Thymus (tissue), 11 donors: ENCODE data around the gene WNT2B. TPM values are rescaled to one million over a fixed set of nuclear protein-coding genes. Genes with fewer than 3 reads are reported as not detected.

Experiments
- DNase-seq, 9 donors: peaks; one replicate each; pipeline ENCODE4 v3.0.0-alpha.2; 2013; ENCODE audit warnings: low spot score in 9 of 9, low read depth in 6 of 9, missing footprints in 1 of 9
- H3K27ac ChIP-seq, 2 donors: one replicate each; pipeline ENCODE4 v1.5.1; 2013; ENCODE audit warnings: control low read depth in 1 of 2, low read depth in 1 of 2, low read length in 1 of 2, mild to moderate bottlenecking in 1 of 2, moderate library complexity in 1 of 2
- H3K27me3 ChIP-seq, 2 donors: one replicate each; pipeline ENCODE4 v1.5.1; 2013; ENCODE audit warnings: low read length in 1 of 2; ENCODE audit not compliant: control insufficient read depth in 2 of 2, insufficient read depth in 1 of 2
- H3K36me3 ChIP-seq, 2 donors: one replicate each; pipeline ENCODE4 v1.5.1; 2013; ENCODE audit warnings: low read length in 1 of 2, mild to moderate bottlenecking in 1 of 2, moderate library complexity in 1 of 2; ENCODE audit not compliant: control insufficient read depth in 2 of 2, insufficient read depth in 2 of 2
- H3K4me1 ChIP-seq, 2 donors: one replicate each; pipeline ENCODE4 v1.5.1; 2013; ENCODE audit warnings: low read length in 2 of 2; ENCODE audit not compliant: control insufficient read depth in 2 of 2, insufficient read depth in 2 of 2
- H3K4me3 ChIP-seq, 2 donors: one replicate each; pipeline ENCODE4 v1.5.1; 2013; ENCODE audit warnings: low read length in 2 of 2, control low read depth in 1 of 2, mild to moderate bottlenecking in 1 of 2
- H3K9me3 ChIP-seq, 2 donors: one replicate each; pipeline ENCODE4 v1.5.1; 2013; ENCODE audit warnings: low read length in 1 of 2, mild to moderate bottlenecking in 1 of 2; ENCODE audit not compliant: control insufficient read depth in 2 of 2, insufficient read depth in 1 of 2
- WGBS: extraction: QIAGEN DNeasy Blood & Tissue Kit; methylation state at CpG from one replicate; pipeline ENCODE4 v1.1.7; 2013; 5-methylcytosine and 5-hydroxymethylcytosine counted together
- polyA plus RNA-seq: library from polyadenylated mRNA; stranded (reverse); fragments of 200-250 nt; gene quantifications from one replicate; pipeline ENCODE4 v1.2.3, GENCODE V29; 2013
- total RNA-seq: library from RNA; stranded (reverse); fragments of 120-200 nt; gene quantifications from one replicate; pipeline ENCODE4 v1.2.4, GENCODE V29; 2013
- donor health status: healthy.

WNT2B gene
- total and polyA plus RNA-seq, 2 donors, result 0.42 to 0.64 TPM

DNA sequence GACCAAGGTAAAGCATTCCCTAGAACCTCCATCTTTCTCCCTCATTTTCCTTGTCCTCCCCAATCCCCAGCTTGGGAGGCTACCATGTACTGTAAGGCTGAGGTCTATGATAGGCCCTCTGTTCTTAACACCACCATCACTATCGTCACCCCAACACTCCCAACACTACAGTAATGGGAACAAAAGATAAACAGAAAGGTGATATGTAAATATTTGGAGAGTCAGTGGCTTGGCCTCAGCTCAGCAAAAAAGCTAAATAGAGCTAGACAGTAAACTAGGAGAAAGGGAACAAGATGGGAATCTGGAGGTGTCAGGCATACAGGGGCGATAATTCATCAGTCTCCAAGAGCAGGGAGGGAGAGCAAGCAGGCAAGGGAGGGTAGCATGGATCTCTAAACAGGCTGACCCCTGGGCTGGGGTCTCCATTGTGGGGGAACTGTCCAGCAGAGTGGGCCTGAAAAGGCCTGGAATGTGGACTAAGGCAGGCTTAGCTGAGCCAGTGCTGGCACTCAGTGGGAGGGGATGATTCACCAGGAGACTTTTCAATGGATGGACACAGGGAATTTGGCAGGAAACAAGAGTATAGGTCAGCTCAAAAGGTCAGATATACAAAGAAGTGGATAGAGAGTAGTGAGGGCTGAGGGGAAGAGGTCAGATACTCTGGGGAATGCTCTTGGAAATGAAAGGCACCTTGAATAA is 6.7 kb downstream of the WNT2B start:
- H3K27me3 ChIP-seq, result peaks cover 2 to 32% of the 10 kb centered on the region in 2 donors
- peaks cover 0 to 1% of the 10 kb centered on the region in 2 donors for H3K9me3 ChIP-seq
- H3K36me3 ChIP-seq, result no peaks in the 10 kb centered on the region
- DNase-seq, result no peak
- H3K4me1 ChIP-seq, result no peaks in the 10 kb centered on the region
- 95% methylated on average over 2 of the region's 2 CpGs for WGBS
- no peak overlapping the region for H3K27ac ChIP-seq
- H3K4me3 ChIP-seq, result no peak overlapping the region

DNA sequence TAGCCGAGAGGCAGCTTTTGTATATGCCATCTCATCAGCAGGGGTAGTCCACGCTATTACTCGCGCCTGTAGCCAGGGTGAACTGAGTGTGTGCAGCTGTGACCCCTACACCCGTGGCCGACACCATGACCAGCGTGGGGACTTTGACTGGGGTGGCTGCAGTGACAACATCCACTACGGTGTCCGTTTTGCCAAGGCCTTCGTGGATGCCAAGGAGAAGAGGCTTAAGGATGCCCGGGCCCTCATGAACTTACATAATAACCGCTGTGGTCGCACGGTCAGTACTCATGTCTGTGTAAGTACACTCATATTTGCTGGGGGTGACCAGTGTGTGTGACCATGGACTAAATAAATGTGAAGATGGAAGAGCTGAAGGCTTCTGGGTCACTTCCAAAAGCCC is 7.4 kb downstream of the WNT2B start:
- peaks cover 0 to 25% of the 10 kb centered on the region in 2 donors for H3K27me3 ChIP-seq
- H3K4me1 ChIP-seq, result no peaks in the 10 kb centered on the region
- peaks cover 0 to 1% of the 10 kb centered on the region in 2 donors for H3K9me3 ChIP-seq
- no peaks in the 10 kb centered on the region for H3K36me3 ChIP-seq
- H3K4me3 ChIP-seq, result no peak overlapping the region
- no peak for DNase-seq
- no peak overlapping the region for H3K27ac ChIP-seq
- WGBS, result 98% methylated on average over 14 of the region's 14 CpGs

DNA sequence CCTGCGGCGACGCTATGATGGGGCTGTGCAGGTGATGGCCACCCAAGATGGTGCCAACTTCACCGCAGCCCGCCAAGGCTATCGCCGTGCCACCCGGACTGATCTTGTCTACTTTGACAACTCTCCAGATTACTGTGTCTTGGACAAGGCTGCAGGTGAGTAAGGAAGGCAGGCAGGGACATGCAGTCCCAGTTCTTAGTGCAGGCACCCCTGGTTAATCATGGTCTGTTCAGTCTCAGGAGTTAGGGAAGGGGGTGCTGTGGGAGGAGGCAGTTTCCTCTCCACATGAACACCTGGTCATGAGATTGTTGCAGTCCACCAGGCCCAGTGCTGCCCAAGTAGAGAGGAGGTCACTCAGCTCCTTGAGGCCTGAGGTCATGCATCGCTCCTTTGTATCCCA is 8.5 kb downstream of the WNT2B start:
- 98% methylated on average over 9 of the region's 9 CpGs for WGBS
- DNase-seq, result no peak
- no peaks in the 10 kb centered on the region for H3K36me3 ChIP-seq

DNA sequence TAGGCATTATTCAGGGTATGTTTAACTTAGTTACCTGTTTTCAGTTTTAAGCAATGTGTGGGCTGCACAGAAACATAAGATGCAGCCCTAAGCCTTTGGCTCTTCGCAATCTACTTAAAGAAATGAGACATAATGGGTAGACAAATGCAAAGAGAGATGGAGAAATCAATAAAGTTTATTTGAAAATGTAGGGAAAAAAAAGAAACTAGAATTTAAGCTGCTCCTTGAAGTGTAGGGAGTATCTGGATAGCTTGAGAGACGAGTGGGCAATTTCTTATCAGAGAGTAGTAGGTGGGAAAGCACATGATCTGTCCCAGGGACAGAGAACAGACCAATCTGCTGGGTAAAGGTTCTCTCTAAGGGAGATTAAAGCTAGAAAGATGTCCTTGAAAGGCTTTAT is 8.9 kb downstream of the WNT2B start:
- no peak overlapping the region for H3K4me3 ChIP-seq
- H3K9me3 ChIP-seq, result peaks cover 0 to 1% of the 10 kb centered on the region in 2 donors
- H3K36me3 ChIP-seq, result no peaks in the 10 kb centered on the region
- no peaks in the 10 kb centered on the region for H3K4me1 ChIP-seq
- 94% methylated on average over 2 of the region's 2 CpGs for WGBS
- no peak for DNase-seq
- no peak overlapping the region for H3K27ac ChIP-seq
- H3K27me3 ChIP-seq, result peaks cover 0 to 12% of the 10 kb centered on the region in 2 donors

More for the DNA sequence above, 8.5 kb downstream of the WNT2B start:
- H3K27me3 ChIP-seq, result peaks cover 0 to 16% of the 10 kb centered on the region in 2 donors
- no peaks in the 10 kb centered on the region for H3K4me1 ChIP-seq
- H3K9me3 ChIP-seq, result peaks cover 0 to 1% of the 10 kb centered on the region in 2 donors
- no peak overlapping the region for H3K4me3 ChIP-seq
- no peak overlapping the region for H3K27ac ChIP-seq

DNA sequence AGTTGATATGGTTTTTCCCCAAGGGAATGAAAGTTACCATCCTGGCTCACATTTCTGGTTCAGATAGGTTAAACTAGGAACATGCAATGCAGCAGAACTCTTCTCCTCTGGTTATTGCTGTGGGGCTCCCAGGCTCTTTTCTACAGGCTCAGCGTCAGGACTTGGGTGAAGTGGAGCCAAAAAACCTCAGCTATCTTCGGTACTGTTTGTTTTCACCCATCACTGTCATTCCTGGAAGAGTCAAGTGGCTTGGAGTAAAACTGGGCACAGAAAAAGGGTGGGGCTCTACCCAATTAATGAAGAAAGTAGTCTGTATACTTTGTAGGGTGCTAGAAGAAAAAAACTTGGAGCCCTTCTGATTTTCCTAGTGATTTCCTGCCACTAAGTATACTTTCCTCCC is 9.4 kb downstream of the WNT2B start:
- WGBS, result 88% methylated on average over 2 of the region's 2 CpGs
- Histone ChIP-seq H3K4me1 (no peaks in the 10 kb centered on the region), H3K9me3 (peaks cover 0 to 1% of the 10 kb centered on the region in 2 donors)

DNA sequence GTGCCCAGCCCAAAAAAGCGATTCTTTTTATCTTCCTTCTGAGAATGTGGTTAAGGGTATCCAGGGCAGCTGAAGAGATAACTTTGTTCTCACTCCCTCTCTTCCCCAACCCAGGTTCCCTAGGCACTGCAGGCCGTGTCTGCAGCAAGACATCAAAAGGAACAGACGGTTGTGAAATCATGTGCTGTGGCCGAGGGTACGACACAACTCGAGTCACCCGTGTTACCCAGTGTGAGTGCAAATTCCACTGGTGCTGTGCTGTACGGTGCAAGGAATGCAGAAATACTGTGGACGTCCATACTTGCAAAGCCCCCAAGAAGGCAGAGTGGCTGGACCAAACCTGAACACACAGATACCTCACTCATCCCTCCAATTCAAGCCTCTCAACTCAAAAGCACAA is 11.4 kb downstream of the WNT2B start:
- Histone ChIP-seq H3K36me3 (no peaks in the 10 kb centered on the region), H3K9me3 (peaks cover 0 to 1% of the 10 kb centered on the region in 2 donors), H3K27me3 (no peaks in the 10 kb centered on the region), H3K4me3 (no peak overlapping the region), H3K4me1 (no peaks in the 10 kb centered on the region), H3K27ac (no peak overlapping the region)
- DNase-seq, result no peak
- WGBS, result 88% methylated on average over 9 of the region's 9 CpGs

More for the DNA sequence above, 9.4 kb downstream of the WNT2B start:
- H3K36me3 ChIP-seq, result no peaks in the 10 kb centered on the region
- no peak overlapping the region for H3K4me3 ChIP-seq
- DNase-seq, result no peak
- H3K27me3 ChIP-seq, result peaks cover 0 to 7% of the 10 kb centered on the region in 2 donors
- no peak overlapping the region for H3K27ac ChIP-seq

DNA sequence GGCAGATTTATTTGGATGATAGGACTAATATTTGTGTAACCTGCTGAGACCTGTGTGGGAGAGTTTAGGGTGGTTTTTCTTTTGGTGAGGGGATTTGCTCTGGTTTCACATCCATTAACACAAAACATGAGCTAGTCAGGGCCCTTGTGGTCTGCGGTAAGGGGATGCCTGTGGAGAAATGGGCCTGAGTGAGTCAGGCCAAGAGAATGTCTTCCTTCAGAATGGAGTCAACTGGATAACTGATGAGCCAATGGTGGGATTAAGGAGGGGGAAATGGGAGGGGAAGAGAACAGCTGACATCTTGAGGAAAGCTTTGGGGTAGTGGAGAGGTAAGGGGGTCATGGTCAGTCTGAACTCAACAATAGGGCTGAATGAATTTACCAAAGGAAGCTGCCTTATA is 13.9 kb downstream of the WNT2B start:
- no peak for DNase-seq
- 100% methylated on average over 1 of the region's 1 CpG for WGBS
- no peak overlapping the region for H3K27ac ChIP-seq

DNA sequence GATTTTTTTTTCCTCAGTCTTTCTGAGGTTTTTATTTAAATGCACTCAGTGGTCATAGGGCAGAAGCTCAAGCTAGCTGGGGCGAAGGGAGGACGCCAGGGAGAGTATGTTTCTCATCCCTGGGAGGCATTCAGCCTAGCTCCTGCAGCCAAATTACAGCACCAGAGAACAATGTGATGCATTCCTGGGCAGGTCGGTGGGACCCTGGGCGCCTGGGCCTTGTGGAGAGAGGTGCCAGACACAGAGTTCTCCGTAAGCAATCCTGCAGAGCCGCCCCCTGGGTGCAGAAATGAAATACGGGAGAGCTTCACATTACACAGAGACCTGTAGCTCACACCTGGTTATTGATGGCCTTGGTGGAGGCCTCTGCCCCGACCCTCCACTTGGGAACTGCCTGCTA is 15.5 kb downstream of the WNT2B start:
- Histone ChIP-seq H3K36me3 (peaks cover 0 to 2% of the 10 kb centered on the region in 2 donors), H3K27me3 (no peaks in the 10 kb centered on the region), H3K4me1 (no peaks in the 10 kb centered on the region), H3K9me3 (no peaks in the 10 kb centered on the region), H3K27ac (no peak overlapping the region), H3K4me3 (no peak overlapping the region)
- no peak for DNase-seq
- 94% methylated on average over 8 of the region's 8 CpGs for WGBS

More for the DNA sequence above, 13.9 kb downstream of the WNT2B start:
- Histone ChIP-seq H3K36me3 (peaks cover 0 to 2% of the 10 kb centered on the region in 2 donors), H3K9me3 (no peaks in the 10 kb centered on the region), H3K4me3 (no peak overlapping the region), H3K27me3 (no peaks in the 10 kb centered on the region), H3K4me1 (no peaks in the 10 kb centered on the region)

DNA sequence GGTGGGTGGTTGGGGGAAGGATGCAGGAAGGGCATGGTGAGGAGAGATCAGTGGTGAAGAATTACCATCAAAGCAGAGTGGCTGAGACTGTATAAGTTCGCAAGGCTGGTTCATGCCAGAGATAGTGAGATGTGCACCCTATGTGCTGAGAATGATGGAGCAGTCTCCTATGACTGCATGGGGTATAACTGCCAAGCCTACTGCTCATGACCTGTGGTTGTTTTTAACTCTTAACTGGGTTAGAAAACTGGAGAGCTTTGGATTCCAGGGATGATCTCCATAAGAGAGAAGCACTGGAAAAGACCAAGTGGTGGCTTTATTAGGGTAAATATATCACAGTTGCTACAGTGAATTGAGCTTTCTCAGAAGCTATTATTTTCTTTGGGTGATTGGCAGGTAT is 16.2 kb downstream of the WNT2B start:
- no peak for DNase-seq
- Histone ChIP-seq H3K27me3 (no peaks in the 10 kb centered on the region), H3K36me3 (peaks cover 0 to 2% of the 10 kb centered on the region in 2 donors), H3K4me3 (no peak overlapping the region), H3K9me3 (no peaks in the 10 kb centered on the region), H3K4me1 (no peaks in the 10 kb centered on the region), H3K27ac (no peak overlapping the region)
- WGBS, result 98% methylated on average over 1 of the region's 1 CpG
